SK-N-SH treated with all-trans-retinoic acid at 6 μM for 48 hours (cell line): ENCODE data around the gene KRT35.

Experiments used
- ATAC-seq: fragments of 200-7000 bp; cut with Tn5 transposase; 3 replicates; pipeline ENCODE4 v1.9.1; 2020; ENCODE audit warnings: mild to moderate bottlenecking, moderate library complexity
- ARNTL ChIP-seq: fragments of 450-650 bp; formaldehyde crosslinking; IDR thresholded peaks from 2 replicates; pipeline ENCODE4 v1.5.0; 2020; ENCODE audit warnings: low read depth, mild to moderate bottlenecking, moderate library complexity, borderline replicate concordance
- BACH2 ChIP-seq: fragments of 250-450 bp; sonication (Bioruptor Pico); IDR thresholded peaks from 2 replicates; pipeline ENCODE4 v1.9.0; 2021; ENCODE audit warnings: mild to moderate bottlenecking, borderline replicate concordance
- CSDC2 ChIP-seq: fragments of 250-450 bp; sonication (Bioruptor Pico); IDR thresholded peaks from 2 replicates; pipeline ENCODE4 v1.5.0; 2020; ENCODE audit warnings: mild to moderate bottlenecking, moderate library complexity
- ESRRG ChIP-seq: fragments of 250-450 bp; sonication (Bioruptor Pico); IDR thresholded peaks from 2 replicates; pipeline ENCODE4 v1.6.1; 2021; ENCODE audit warnings: mild to moderate bottlenecking
- GLIS3 ChIP-seq: fragments of 250-450 bp; sonication (Bioruptor Pico); IDR thresholded peaks from 2 replicates; pipeline ENCODE4 v1.5.0; 2020; ENCODE audit warnings: mild to moderate bottlenecking, moderate library complexity
- ISL1 ChIP-seq: fragments of 250-450 bp; sonication (Bioruptor Pico); IDR thresholded peaks from 2 replicates; pipeline ENCODE4 v2.1.2; 2022; ENCODE audit warnings: mild to moderate bottlenecking, moderate library complexity
- OSR1 ChIP-seq: fragments of 250-450 bp; sonication (Bioruptor Pico); IDR thresholded peaks from 2 replicates; pipeline ENCODE4 v1.8.0; 2022; ENCODE audit warnings: moderate library complexity, mild to moderate bottlenecking, inconsistent platforms
- PPARA ChIP-seq: fragments of 250-450 bp; sonication (Bioruptor Pico); IDR thresholded peaks from 2 replicates; pipeline ENCODE4 v1.5.0; 2020; ENCODE audit warnings: mild to moderate bottlenecking, borderline replicate concordance
- RARB ChIP-seq: fragments of 250-450 bp; sonication (Bioruptor Pico); IDR thresholded peaks from 2 replicates; pipeline ENCODE4 v1.8.0; 2021; ENCODE audit warnings: mild to moderate bottlenecking, moderate library complexity
- SNAI2 ChIP-seq: fragments of 250-450 bp; sonication (Bioruptor Pico); IDR thresholded peaks from 2 replicates; pipeline ENCODE4 v1.5.0; 2020; ENCODE audit warnings: mild to moderate bottlenecking, moderate library complexity
- TOX ChIP-seq: fragments of 250-450 bp; sonication (Bioruptor Pico); IDR thresholded peaks from 2 replicates; pipeline ENCODE4 v1.8.0; 2021; ENCODE audit warnings: mild to moderate bottlenecking, moderate library complexity, borderline replicate concordance
- ZC3H10 ChIP-seq: fragments of 250-450 bp; sonication (Bioruptor Pico); IDR thresholded peaks from 2 replicates; pipeline ENCODE4 v1.5.1; 2021; ENCODE audit warnings: mild to moderate bottlenecking, moderate library complexity
- ZFP3 ChIP-seq: fragments of 250-450 bp; sonication (Bioruptor Pico); IDR thresholded peaks from 2 replicates; pipeline ENCODE4 v1.5.0; 2020; ENCODE audit warnings: mild to moderate bottlenecking, moderate library complexity
- ZFP30 ChIP-seq: fragments of 450-650 bp; formaldehyde crosslinking; IDR thresholded peaks from 2 replicates; pipeline ENCODE4 v1.5.0; 2022; ENCODE audit warnings: mild to moderate bottlenecking, moderate library complexity
- ZNF565 ChIP-seq: fragments of 450-650 bp; formaldehyde crosslinking; conservative IDR thresholded peaks from 2 replicates; pipeline ENCODE4 v1.5.0; 2020; ENCODE audit warnings: low read depth, mild to moderate bottlenecking, moderate library complexity
- ZNF8 ChIP-seq: fragments of 450-650 bp; formaldehyde crosslinking; IDR thresholded peaks from 2 replicates; pipeline ENCODE4 v1.5.0; 2020; ENCODE audit warnings: mild to moderate bottlenecking, moderate library complexity
- TF ChIP-seq, protein P1 (sequence below): fragments of 250-450 bp; sonication (Bioruptor Pico); IDR thresholded peaks from 2 replicates; pipeline ENCODE4 v1.5.1; 2021; ENCODE audit warnings: mild to moderate bottlenecking, moderate library complexity
- TF ChIP-seq, protein P2 (sequence below): fragments of 250-450 bp; sonication (Bioruptor Pico); IDR thresholded peaks from 2 replicates; pipeline ENCODE4 v1.8.0; 2020; ENCODE audit warnings: mild to moderate bottlenecking, moderate library complexity, borderline replicate concordance
- TF ChIP-seq, protein P3 (sequence below): fragments of 250-450 bp; sonication (Bioruptor Pico); IDR thresholded peaks from 2 replicates; pipeline ENCODE4 v1.5.1; 2020; ENCODE audit warnings: low read depth, mild to moderate bottlenecking, moderate library complexity
- TF ChIP-seq, protein P4 (sequence below): fragments of 250-450 bp; sonication (Bioruptor Pico); IDR thresholded peaks from 2 replicates; pipeline ENCODE4 v1.8.0; 2021; ENCODE audit warnings: low read depth, mild to moderate bottlenecking, moderate library complexity, borderline replicate concordance
- TF ChIP-seq, protein P5 (sequence below): fragments of 250-450 bp; sonication (Bioruptor Pico); IDR thresholded peaks from 2 replicates; pipeline ENCODE4 v1.5.0; 2020; ENCODE audit warnings: mild to moderate bottlenecking, moderate library complexity

KRT35 gene

DNA sequence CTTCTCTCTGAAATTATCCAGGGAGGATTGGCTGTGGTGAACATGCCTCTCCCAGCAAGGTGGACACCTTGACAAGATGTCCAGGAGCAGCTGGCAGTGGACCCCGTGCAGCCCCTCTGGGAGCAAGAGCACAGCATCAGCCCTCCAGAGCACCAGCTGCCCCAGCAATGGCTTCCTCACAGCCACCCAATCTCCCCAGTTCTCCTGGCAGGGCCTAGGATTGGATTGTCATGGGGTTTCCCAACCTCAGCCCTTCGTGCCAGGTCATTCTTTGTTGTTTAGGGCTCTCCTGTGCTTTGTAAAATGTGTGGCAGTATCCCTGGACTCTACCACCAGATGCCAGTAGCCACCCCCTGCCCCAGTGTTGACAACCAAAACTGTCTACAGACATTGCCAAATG lies 10.5 kb upstream of the KRT35 start:
- no peak for ATAC-seq
- no peak for TF ChIP-seq ESRRG (CRISPR knock-in tag)
- TF ChIP-seq, protein P1, sequence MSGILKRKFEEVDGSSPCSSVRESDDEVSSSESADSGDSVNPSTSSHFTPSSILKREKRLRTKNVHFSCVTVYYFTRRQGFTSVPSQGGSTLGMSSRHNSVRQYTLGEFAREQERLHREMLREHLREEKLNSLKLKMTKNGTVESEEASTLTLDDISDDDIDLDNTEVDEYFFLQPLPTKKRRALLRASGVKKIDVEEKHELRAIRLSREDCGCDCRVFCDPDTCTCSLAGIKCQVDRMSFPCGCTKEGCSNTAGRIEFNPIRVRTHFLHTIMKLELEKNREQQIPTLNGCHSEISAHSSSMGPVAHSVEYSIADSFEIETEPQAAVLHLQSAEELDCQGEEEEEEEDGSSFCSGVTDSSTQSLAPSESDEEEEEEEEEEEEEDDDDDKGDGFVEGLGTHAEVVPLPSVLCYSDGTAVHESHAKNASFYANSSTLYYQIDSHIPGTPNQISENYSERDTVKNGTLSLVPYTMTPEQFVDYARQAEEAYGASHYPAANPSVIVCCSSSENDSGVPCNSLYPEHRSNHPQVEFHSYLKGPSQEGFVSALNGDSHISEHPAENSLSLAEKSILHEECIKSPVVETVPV (CRISPR knock-in tag): no peak
- TF ChIP-seq, protein P2, sequence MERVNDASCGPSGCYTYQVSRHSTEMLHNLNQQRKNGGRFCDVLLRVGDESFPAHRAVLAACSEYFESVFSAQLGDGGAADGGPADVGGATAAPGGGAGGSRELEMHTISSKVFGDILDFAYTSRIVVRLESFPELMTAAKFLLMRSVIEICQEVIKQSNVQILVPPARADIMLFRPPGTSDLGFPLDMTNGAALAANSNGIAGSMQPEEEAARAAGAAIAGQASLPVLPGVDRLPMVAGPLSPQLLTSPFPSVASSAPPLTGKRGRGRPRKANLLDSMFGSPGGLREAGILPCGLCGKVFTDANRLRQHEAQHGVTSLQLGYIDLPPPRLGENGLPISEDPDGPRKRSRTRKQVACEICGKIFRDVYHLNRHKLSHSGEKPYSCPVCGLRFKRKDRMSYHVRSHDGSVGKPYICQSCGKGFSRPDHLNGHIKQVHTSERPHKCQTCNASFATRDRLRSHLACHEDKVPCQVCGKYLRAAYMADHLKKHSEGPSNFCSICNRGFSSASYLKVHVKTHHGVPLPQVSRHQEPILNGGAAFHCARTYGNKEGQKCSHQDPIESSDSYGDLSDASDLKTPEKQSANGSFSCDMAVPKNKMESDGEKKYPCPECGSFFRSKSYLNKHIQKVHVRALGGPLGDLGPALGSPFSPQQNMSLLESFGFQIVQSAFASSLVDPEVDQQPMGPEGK (CRISPR knock-in tag): no peak
- TF ChIP-seq, protein P3, sequence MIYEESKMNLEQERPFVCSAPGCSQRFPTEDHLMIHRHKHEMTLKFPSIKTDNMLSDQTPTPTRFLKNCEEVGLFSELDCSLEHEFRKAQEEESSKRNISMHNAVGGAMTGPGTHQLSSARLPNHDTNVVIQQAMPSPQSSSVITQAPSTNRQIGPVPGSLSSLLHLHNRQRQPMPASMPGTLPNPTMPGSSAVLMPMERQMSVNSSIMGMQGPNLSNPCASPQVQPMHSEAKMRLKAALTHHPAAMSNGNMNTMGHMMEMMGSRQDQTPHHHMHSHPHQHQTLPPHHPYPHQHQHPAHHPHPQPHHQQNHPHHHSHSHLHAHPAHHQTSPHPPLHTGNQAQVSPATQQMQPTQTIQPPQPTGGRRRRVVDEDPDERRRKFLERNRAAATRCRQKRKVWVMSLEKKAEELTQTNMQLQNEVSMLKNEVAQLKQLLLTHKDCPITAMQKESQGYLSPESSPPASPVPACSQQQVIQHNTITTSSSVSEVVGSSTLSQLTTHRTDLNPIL (CRISPR knock-in tag): no peak
- no peak for TF ChIP-seq ISL1 (CRISPR knock-in tag)
- no peak for TF ChIP-seq GLIS3
- no peak for TF ChIP-seq RARB (CRISPR knock-in tag)
- no peak for TF ChIP-seq OSR1 (CRISPR knock-in tag)
- TF ChIP-seq, protein P4, sequence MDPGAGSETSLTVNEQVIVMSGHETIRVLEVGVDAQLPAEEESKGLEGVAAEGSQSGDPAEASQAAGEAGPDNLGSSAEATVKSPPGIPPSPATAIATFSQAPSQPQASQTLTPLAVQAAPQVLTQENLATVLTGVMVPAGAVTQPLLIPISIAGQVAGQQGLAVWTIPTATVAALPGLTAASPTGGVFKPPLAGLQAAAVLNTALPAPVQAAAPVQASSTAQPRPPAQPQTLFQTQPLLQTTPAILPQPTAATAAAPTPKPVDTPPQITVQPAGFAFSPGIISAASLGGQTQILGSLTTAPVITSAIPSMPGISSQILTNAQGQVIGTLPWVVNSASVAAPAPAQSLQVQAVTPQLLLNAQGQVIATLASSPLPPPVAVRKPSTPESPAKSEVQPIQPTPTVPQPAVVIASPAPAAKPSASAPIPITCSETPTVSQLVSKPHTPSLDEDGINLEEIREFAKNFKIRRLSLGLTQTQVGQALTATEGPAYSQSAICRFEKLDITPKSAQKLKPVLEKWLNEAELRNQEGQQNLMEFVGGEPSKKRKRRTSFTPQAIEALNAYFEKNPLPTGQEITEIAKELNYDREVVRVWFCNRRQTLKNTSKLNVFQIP (CRISPR knock-in tag): no peak
- TF ChIP-seq ZC3H10: no peak
- no peak for TF ChIP-seq ZFP30 (CRISPR knock-in tag)
- no peak for TF ChIP-seq TOX
- no peak for TF ChIP-seq ZNF565 (CRISPR knock-in tag)
- TF ChIP-seq ZNF8 (CRISPR knock-in tag): no peak
- TF ChIP-seq SNAI2 (CRISPR knock-in tag): no peak
- TF ChIP-seq CSDC2 (CRISPR knock-in tag): no peak

DNA sequence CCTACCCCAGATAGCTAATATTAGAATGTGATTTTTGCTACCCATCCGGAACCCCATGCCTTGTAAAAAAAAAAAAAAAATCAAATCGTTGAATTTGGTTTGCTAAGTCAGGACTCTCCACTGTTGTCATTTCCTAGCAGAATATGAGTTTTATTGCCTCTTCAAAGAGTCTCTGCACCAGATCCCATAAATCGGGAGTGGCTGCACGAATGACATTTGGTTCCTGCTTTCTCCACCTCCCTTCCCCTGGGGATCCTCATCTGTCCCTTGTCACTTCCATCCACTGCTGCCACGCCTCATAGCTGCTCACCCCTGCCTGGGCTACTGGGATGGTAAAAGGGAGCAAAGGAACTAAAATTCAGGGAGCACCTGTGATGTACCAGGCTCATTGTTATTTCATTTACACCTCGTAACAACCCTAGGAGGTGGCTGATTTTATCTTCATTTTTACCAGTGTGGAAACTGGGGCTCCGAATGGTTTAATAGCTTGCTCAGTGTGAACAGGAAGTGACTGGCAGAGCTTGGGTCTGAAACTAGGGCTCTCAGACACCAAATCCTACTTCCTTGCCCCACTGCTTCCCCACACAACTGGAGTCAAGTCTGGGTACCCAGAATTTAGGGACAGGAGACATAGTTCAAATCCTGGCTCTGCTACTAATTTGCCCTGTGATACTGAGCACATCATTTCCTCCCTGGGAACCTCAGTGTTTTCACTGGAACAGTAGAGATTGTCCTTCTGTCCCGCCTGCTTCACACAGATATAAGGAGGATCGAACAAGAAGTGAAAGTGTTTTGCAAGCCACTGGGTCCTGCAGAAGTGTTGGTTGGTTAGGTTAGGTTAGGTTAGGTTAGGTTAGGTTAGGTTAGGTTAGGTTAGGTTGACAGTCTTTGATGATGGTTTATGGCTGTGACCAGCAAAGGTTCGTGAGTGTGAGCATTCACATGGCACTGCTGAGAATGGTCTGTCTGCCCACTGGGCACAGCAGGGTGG lies 9.3 kb upstream of the KRT35 start:
- no peak for ATAC-seq
- TF ChIP-seq PPARA (CRISPR knock-in tag) (no peak), ZFP3 (CRISPR knock-in tag) (no peak), SNAI2 (CRISPR knock-in tag) (no peak), ZC3H10 (no peak), ZFP30 (CRISPR knock-in tag) (no peak), ZNF565 (CRISPR knock-in tag) (no peak), OSR1 (CRISPR knock-in tag) (no peak)
- TF ChIP-seq, protein P5, sequence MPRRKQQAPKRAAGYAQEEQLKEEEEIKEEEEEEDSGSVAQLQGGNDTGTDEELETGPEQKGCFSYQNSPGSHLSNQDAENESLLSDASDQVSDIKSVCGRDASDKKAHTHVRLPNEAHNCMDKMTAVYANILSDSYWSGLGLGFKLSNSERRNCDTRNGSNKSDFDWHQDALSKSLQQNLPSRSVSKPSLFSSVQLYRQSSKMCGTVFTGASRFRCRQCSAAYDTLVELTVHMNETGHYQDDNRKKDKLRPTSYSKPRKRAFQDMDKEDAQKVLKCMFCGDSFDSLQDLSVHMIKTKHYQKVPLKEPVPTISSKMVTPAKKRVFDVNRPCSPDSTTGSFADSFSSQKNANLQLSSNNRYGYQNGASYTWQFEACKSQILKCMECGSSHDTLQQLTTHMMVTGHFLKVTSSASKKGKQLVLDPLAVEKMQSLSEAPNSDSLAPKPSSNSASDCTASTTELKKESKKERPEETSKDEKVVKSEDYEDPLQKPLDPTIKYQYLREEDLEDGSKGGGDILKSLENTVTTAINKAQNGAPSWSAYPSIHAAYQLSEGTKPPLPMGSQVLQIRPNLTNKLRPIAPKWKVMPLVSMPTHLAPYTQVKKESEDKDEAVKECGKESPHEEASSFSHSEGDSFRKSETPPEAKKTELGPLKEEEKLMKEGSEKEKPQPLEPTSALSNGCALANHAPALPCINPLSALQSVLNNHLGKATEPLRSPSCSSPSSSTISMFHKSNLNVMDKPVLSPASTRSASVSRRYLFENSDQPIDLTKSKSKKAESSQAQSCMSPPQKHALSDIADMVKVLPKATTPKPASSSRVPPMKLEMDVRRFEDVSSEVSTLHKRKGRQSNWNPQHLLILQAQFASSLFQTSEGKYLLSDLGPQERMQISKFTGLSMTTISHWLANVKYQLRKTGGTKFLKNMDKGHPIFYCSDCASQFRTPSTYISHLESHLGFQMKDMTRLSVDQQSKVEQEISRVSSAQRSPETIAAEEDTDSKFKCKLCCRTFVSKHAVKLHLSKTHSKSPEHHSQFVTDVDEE (CRISPR knock-in tag): no peak

DNA sequence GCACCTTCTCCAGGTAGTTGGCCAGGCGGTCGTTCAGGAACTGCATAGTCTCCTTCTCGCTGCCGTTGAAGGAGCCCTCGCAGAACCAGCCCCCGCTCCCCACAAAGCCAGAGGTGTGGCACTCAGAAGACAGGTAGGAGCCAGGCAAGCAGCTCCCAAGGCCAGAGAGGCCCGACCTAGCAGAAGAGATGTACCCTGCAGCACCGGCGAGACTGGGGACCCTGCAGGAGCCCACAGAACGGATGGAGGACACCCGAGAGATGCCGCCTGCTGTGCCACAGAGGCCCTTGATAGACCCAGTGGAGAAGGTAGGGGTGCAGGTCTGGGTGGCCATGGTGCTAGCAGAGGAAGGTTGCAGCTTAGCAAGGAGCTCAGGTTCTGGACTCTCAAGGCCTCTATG lies 8.6 kb upstream of the KRT35 start, which contains the start of gene KRT36:
TSS of gene KRT36 (minus strand) at position 380 of the 400 bp plus-strand sequence. CDS start at position 334, 46 bp downstream.
- no peak for ATAC-seq
- TF ChIP-seq ARNTL (CRISPR knock-in tag) (no peak), ZNF565 (CRISPR knock-in tag) (no peak), ZC3H10 (no peak), RARB (CRISPR knock-in tag) (no peak), ZFP30 (CRISPR knock-in tag) (no peak), OSR1 (CRISPR knock-in tag) (no peak), TOX (no peak), BACH2 (CRISPR knock-in tag) (no peak), SNAI2 (CRISPR knock-in tag) (no peak), CSDC2 (CRISPR knock-in tag) (no peak)
- TF ChIP-seq, protein P3 (CRISPR knock-in tag): no peak
- TF ChIP-seq, protein P4 (CRISPR knock-in tag): no peak
- TF ChIP-seq, protein P2 (CRISPR knock-in tag): no peak
